ENCODE data around the gene CEACAM16.

CEACAM16 gene

DNA sequence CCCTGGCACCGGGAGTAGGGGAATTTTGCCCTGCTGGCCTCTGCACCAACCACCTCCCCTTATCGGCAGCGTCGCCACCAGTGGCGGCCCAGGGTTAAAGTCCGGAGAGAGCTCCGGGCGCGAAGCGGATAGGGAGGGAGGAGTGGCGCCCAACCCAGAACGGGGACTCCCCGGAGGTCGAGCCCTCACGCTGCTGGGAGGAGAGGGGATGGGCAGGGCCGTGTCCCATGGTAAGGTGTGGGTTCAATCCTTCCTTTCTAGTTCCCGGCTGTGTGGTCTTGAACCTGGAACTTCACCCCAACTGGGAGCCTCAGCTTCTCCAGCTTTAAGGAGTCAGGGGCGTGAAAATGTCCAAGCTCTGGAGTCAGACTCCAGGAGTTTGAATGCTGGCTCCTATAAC is 26.3 kb downstream of the CEACAM16 start:
- no peak for DNase-seq (ENCODE audit: low spot score)

GRCh38 chr19:44725684-44726083 is 26.7 kb downstream of the CEACAM16 start:
- no peak for DNase-seq (ENCODE audit: low spot score)

GRCh38 chr19:44726465-44726864 is 27.5 kb downstream of the CEACAM16 start:
- DNase-seq (ENCODE audit: low spot score): no peak

GRCh38 chr19:44728178-44728577 is 29.2 kb downstream of the CEACAM16 start:
- no peak for DNase-seq (ENCODE audit: low spot score)

- DNase-seq (ENCODE audit: low spot score): no peak
These were observed 30.6 kb downstream of the CEACAM16 start for GRCh38 chr19:44729516-44730033.

- DNase-seq (ENCODE audit: low spot score): no peak
These were observed 32.1 kb downstream of the CEACAM16 start for GRCh38 chr19:44731081-44731480.

DNA sequence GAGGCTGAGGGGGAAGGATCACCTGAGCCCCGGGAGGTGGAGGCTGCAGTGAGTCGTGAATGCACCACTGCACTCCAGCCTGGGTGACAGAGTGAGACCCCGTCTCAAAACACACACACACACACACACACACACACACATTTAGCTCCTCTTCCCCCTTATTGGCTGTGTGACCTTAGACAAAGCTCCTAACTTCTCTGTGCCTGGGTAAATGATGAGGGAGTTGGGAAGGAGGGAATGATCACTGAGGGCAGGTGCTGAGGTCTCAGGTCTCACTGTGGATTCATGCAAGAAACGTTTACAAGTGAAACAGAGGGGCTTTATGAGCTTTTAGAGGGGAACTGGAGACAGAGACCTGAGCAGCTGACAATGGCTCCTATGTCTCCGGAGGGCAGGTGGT is 32.7 kb downstream of the CEACAM16 start:
- no peak for DNase-seq (ENCODE audit: low spot score)

GRCh38 chr19:44732235-44733014 is 33.5 kb downstream of the CEACAM16 start:
- no peak for DNase-seq (ENCODE audit: low spot score)

- DNase-seq (ENCODE audit: low spot score): no peak
These were observed 35.4 kb downstream of the CEACAM16 start for GRCh38 chr19:44734357-44734756.

- DNase-seq (ENCODE audit: low spot score): no peak
These were observed 36.1 kb downstream of the CEACAM16 start for GRCh38 chr19:44735011-44735410.

DNA sequence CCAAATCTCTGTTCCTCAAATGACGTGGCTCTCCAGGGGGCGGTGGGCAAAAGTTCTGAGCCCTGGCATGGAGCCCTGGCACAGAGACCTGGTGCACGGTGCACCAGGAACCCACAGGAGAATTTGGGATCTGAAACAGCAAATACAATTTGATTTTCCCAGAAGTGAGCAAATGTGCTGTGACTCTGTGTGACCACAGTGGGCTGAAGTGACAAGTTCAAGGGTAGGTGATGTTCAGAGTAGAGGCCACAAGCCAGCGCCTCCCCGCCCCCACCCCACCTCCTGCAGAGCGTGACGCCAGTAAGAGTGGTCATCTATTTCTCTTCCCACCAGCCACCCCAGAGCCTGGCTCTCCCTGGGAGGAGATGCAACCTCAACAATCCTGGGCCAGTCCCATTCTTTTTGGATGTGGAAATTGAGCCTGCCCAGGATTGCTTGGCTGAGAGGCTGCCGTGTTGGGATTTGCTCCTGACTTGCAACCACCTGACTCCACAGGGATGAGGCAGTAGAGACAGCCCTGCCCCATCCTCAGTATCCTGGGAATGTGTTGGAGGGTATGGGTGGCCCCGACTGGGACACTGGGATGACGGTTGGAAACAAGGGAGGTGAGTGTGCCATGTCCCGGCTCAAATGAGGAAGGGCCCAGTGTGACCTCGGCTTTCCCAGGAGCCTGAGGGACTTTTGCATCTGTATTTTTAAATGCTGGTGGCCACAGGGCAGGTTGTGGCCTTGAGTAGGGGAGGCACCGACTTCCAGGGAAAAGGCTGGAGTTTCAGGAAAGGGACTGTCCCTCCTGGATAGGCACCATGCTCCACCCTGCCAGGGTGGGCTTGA is 38.5 kb downstream of the CEACAM16 start:
- no peak for DNase-seq (ENCODE audit: low spot score)

- no peak for DNase-seq (ENCODE audit: low spot score)
These were observed 39.2 kb downstream of the CEACAM16 start for GRCh38 chr19:44738136-44738535.

GRCh38 chr19:44738603-44739558 is 39.9 kb downstream of the CEACAM16 start:
- DNase-seq (ENCODE audit: low spot score): no peak

GRCh38 chr19:44740351-44740824 is 41.4 kb downstream of the CEACAM16 start:
- no peak for DNase-seq (ENCODE audit: low spot score)

GRCh38 chr19:44741258-44741731 is 42.3 kb downstream of the CEACAM16 start:
- DNase-seq (ENCODE audit: low spot score): no peak

DNA sequence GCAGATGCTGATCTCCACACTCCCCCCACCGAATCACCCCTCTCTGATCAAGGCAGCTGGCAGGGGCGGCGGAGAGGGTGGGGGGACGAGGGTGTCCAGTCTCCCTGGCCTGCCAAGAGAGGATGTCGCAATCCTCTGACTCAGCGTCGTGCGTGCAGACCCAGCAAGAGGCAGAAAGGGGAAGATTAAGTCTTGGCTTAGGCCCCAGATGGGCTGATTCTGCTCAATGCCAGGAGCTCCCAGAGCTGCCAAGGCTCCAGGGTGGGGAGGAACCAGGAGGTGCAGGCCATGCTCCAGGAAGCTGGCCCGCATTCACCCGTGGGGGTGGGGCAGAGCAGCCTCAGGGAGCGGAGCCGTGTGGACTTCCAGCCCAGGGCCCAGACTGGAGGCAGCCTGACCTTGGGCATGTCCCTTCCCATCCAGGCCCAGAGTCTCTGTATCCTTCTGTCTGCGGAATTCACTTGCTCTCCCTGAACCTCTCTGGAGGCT is 42.9 kb downstream of the CEACAM16 start:
- peak; percentile 96 for DNase-seq (ENCODE audit: low spot score)

GRCh38 chr19:44742330-44743061 is 43.5 kb downstream of the CEACAM16 start:
- DNase-seq (ENCODE audit: low spot score): no peak

DNA sequence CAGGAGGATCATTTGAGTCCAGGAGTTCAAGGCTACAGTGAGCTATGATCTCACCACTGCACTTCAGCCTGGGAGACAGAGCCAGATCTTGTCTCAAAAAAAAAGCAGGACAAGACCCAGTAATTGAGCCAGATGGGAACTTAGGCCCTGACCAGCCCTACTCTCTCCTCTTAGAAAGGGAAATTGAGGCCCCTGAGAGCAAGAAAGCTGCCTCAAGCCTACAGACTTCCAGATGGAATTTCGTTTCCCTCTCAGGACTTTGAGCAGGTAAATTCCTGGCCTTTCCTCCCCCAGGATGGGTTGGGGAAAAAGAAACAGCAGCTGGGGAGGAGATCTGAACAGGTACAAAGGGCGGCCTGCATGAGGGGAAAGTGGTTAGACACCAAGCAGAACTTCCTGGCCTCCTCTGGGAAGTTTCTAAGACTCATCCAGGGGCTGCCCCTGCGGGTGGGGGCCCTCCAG is 46.0 kb downstream of the CEACAM16 start:
- no peak for DNase-seq (ENCODE audit: low spot score)

GRCh38 chr19:44745341-44745831 is 46.4 kb downstream of the CEACAM16 start:
- DNase-seq (ENCODE audit: low spot score): peak; percentile 77

DNA sequence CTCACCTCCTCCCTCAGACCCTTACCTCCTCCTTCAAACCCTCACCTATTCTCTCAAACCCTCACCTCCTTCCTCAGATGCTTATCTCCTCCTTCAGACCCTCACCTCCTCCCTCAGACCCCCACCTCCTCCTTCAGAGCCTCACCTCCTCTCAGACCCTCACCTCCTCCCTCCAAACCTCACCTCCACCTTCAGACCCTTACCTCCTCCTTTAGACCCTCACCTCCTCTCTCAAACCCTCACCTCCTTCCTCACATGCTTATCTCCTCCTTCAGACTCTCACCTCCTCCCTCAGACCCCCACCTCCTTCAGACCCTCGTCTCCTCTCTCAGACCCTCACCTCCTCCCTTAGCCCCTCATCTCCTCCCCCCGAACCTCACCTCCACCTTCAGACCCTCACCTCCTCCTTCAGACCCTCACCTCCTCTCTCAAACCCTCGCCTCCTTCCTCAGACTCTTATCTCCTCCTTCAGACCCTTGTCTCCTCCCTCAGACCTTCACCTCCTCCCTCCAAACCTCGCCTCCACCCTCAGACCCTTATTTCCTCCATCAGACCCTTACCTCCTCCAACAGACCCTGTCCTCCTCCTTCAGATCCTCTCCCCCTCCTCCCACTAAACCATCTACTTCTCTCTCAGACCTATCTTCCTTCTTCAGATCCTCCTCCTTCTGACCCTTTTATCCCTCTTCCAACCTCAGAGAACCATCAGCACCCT is 47.1 kb downstream of the CEACAM16 start:
- DNase-seq (ENCODE audit: low spot score): no peak
